NCI-H526 (cell line): Measurements from ENCODE around the gene ANGEL1.

Experiments
- DNase-seq, 2 experiments: peaks; one replicate each; lab custom pipeline; 2025; lab: John Stamatoyannopoulos, UW

The ANGEL1 gene

DNA sequence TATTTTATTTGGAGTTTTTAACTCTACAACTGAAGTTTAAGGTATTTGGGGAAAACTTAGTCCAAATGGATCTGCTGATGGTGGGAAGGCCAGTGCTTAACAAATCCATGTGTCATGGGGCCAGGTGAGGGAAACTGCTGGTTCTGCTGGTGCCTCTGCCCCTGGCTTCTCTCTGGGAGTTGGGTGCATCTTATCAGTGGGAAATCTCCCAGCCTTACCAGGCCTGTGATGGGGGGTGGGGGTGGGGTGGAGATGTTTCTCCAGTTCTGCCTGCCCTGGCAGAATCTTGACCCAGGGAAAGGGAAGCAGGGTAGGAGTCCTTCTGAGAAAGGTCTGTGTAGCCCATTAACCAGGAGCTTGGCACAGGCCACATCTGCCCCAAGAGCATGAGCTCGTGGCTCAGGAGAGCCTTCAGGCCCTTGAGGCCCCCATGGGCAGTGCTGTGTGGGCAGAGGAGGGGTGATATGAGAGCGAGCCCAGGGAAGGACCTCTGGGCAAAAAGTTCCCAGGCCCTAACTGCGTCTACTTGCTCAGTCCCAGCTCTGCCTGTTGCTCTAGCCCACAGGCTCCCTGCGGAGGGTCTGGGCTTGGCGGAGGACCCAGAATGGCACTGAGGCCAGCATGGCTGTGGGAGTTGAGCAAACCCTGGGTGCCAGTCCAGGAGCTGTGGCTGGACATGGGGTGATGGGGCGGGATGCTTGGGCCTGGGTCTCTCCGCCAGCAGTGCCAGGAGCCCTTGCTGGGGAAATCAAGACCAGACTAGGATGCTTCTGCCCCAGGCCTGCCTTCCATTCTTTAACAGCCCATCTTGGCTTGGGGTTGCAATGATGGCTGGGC, 33.2 kb downstream of the ANGEL1 start:
- no peak for DNase-seq

DNA sequence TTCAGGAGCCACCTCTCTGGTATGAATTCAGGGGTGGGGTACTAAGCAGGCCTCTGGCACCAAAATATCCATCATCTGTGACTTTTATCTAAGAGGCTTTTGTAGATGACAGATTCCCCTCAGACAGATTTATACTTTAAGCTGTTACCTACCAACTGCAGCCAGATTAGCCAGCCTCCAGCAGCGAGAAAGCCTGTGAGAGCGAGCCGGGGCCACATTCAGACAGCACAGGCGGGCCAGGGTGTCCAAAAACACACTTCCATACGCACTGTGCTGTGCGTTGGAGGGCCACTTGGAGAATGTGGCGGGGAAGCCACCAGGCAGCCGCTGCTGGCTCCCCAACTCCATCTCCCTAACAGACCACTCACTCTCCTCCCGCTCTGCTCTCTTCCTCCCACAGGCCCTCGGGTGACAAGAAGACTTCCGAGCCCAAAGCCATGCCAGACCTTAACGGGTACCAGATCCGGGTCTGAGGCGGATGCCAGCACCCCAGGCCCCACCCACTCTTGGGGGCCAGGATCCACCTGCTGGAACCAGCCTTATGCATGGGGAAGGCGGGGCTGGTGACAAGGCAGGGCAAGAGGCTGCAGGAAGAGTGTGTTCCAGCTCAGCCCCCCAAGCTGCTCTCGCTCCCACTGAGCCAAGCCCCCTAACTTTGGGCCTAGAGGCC, 34.0 kb downstream of the ANGEL1 start:
- DNase-seq, result no peak

DNA sequence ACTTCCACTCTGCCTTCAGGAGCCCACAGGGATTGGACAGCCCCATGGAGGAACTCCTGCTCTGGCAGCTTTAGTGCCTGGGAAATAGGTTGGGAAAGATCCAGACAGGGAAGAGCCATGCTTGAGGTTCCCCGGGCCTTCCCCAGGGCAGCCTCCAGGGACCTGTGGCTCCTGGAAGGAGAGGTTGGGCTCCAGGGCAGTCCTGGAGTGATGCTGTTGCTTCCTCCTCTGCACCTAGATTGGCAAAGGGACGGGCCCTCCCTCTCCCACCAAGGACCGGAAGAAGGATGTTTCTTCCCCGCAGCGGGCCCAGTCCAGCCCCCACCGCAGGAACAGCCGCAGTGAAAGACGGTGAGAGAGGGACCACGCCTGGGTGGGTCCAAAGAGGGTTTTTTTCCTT, 35.0 kb downstream of the ANGEL1 start:
- DNase-seq, result no peak

DNA sequence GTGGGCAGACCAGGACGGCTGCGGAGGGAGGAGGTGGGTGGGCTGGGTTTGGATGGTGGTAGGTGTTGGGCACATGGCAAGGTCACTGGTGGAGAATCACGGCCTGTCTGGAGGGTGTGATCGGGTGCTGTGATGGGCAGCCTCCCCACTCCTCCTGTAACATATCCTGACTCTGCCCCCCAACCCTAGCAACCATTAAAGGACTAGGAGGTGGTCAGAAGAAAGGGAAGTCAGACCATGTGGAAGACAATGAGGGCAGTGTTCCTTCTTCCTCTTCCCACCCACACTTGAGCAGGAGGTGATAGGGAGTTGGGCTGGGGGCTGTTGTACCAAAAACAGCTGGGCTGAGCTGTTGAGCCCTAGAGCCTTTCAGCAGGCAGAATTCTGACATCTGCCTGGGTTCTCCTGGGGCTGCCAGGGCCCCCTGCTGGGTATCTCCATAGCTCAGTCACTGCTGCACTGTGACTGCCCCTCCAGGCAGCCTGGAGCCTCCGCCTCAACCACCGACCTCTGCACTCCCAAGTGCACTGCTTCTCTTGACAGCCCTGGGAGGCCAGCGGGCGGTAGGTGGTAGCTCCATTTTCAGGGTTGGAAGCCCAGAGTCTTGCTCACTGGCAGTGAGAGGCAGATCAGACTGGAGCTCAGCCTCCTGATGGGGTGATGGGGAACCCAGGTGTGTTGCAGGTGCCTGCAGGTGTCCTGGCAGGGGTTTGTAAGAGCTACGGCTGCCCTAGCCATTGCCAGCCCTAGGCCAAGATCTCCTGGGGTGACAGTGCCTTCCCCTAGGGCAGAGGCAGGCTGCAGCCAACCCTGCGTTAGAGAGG, 36.0 kb downstream of the ANGEL1 start:
- DNase-seq, result peak in 1 of 2 experiments; percentile 18

DNA sequence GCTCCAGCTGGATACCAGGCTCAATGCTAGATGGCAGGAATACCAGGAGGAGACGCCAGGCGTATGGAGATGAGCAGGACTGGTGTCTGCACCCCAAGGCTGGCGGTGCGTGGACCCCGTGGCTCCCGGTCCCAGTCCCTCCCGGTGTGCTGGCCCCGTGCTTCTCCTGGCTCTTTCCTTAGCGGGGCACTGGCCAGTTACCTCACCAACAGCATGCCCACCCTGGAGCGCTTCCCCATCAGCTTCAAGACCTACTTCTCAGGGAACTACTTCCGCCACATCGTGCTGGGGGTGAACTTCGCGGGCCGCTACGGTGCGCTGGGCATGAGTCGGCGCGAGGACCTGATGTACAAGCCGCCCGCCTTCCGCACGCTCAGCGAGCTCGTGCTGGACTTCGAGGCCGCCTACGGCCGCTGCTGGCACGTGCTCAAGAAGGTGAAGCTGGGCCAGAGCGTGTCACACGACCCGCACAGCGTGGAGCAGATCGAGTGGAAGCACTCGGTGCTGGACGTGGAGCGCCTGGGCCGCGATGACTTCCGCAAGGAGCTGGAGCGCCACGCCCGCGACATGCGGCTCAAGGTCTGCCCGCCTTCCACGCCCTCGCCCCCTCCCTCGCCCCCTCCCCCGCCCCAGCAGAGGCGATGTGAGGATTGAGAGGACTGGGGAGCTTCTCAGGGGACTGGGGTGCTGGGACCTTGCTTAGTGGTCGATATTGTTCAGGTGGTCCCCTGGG, 36.8 kb downstream of the ANGEL1 start:
- no peak for DNase-seq

DNA sequence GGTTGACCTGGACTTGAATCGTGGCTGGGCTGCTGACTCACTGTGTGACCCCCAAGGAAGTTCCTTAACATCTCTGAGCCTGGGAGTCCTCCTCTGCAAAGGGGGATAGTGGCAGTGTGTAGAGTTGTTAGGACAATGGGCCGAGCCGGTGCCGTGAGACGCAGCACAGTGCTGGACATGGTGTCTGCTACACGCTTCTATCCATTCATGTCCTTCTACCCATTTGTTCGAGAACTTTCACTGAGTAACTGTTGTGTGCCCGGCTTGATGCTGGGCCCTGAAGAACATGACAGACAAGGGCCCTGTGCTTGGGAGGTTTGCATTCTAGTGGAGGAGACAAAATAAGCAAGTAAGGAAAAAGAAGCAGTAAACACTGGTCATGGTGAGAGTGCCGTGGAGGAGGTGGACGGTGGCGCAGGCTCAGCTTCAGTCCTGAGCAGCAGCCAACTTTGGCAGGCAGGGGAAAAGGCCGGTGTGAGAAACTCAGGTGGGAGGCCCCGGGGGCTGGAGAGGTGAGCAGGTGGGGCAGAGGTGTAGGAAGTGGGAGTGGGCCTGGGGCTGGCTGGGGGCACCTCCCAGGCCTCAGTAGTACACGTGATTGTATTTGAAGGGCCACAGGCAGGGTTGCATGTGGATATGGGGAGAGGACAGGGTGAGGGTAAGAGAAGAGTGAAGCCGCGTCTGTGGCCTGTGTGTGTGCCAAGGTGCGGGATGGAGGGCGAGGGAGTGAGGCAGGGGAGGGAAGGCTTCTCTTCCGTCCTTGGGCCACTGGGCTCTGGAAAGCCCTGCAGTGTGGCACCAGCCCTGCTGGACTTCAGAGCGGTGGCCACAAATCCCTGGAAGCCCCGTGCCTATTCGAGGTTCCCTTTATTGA, 37.6 kb downstream of the ANGEL1 start:
- no peak for DNase-seq

DNA sequence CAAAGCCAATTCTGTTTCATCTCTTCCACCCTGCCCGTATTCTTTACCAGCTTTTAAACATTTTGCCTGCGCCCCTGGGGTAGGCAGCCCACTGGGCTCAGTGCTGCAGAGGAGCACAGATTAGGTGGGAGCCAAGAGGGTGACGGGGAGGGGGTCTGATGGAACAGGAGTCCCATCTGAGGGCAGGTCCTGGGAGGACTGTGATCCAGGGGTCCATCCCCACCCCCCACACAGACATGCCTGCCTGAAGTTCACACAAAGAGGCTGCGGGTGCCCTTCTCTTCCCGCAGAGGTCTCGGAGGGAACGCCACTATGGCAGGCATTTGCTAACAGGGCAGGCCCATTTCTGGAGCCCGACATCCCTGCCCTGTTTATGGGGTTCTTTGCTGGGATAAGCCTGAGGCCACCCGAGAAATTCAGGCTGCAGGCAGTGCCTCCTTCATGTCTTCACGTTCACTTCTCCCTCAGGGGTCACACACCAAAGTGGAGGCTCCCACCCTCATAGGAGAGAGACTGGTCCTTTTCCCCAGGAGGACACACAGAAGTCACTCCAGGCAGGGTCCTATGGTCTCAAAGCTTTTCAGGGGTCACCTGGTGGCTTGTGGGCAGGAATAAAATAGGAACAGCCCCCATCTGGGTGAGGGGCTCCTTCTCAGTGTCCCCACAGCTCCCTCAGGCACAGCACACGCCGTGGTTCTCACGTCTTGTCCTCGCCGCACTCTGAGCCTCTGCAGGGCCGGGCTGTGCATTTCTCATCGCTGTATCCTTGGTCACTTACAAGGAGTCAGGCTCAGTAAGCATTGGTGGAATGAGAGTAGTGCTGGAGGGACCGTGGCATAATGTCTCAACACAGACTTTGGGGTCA, 38.5 kb downstream of the ANGEL1 start:
- no peak for DNase-seq

DNA sequence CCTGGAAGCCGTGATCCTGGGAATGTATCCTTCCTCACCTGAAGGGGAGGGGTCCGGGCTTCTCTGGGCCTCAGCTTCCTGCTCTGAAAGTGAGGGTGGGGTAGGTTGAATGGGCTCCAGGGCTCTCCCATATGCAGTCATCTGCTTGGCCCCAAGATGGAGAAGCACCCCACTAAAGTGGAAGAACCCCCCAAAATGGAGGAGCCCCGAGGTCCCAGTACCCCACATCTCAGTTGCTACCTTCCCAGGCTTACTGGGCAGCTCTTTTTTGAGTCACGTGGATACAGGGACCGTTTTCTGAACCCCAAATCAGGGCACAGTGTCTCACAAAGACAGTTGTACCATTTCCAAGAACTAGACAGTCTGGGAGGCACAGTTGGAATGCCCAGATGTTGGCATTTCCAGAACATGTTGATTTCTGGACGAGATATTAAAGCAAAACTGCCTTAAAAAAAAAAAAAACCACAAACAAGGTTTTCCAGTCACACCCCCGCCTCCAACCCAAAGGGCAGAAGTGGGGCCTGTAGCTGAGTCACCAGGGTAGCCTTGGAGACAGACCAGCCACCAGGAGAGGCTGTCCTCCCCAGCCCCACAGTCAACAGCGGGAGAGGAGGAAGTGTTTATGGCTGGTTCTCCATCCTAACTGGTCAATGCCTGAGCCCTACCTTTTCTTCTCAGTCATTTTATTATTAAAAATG, 39.3 kb downstream of the ANGEL1 start:
- DNase-seq, result no peak

DNA sequence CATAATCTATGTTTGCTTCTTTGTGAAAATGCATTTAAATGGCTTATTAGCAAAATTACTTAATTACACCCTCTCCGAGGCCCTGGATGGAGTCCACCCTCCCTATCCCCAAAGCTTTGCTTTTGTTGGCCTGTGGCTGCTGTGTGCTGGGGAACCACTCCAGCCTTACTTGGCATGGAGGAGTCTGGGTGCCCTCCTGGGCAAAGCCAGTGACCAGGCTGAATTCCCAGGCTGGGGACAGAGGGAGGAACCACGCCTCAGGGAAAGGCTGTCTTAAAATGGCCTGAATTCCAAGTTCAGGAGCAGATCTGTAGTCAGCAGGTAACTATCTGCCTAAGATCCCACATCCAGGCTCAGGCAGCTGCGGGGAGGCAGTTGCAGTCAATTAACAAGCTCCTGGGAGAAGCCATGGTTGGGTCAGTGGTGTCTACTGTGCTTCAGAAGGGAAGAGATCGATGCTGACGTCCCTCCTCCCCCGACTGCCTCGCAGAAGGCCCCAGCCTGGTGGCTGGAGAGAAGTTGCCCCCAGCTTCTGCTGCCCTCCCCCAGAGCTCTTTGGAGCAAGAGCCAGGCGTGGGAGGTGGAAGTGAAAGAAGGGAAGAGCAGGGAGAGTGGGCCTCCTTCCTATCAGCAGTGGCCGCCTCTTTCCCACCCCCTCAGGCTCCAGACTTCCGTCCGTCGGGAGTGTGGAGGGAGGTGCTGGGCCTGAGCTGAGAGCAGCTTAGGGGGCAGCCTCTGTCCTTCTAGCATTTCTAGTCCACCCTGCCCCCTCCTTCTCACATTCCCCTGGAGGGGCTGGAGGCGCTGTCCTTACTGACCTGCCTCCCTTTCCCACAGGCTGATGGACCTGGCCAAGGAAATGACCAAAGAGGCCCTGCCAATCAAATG, 40.1 kb downstream of the ANGEL1 start:
- no peak for DNase-seq

DNA sequence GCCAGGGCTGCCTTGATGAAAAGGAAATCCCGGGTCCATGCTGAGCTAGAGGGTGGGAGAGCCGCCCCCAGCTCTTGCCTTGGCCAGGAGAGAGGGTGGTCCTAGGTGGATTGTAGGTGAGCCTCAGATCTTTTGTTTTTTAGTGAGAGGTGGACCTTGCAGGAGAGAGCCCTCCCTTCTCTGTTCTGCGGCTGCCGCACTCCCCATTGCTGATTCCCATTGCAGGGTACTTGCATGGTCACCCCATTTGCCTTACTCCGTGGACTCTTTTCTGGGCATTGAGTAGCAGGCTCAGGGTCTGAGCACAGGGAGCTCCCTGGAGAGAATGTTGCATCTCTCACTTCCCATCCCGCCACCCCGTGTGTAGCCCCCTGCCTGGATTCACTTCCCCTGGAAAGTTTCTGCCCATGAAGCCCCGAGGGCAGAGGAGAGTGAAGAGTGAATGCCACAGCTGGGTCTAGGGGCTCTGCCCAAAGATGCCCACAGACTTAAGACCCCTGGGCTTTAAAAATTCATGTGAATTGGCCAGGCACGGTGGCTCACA, 41.2 kb downstream of the ANGEL1 start:
- no peak for DNase-seq

DNA sequence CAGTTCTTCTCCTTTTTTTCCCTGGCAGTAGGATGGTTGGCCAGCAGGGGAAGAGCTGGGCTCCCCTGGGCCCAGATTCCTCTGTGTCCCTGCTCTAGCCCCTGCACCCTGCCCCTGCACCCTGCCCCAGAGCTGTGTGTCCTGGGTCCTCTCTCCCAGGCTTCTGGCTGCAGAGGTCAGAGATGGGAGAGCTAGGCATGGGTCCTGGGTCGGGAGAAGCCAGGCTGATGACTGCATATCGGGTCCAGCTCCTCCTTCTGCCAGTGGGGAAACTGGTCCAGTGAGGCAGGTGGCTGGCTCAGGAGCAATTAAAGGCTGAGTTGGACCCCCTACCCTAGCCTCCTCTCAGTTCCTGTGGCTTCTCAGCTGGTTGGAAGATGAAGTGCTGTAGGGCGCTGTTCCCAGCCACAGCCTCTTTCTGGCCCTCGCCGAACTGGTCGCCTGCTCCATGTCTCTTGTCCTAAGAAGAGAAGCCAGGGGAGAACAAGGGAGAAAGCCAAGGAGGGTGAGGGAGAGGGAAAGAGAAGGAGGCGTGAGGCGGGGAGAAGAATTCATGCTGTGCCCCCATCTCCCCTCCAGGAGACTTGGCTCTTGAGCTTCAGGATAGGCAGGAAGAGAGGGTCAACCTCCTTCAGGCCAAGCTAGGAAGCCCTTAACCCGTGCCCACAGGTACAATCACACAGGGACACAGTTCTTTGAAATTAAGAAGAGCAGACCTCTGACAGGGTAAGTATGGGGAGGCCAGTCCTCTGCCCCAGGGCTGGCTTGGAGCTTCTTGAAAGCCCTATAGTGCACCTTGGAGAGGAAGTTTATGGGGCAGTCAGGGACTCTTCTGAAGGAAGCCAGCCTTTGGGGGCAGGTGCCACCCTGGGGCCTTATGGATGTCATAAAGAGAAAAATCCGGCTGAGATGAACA, 41.9 kb downstream of the ANGEL1 start:
- no peak for DNase-seq

DNA sequence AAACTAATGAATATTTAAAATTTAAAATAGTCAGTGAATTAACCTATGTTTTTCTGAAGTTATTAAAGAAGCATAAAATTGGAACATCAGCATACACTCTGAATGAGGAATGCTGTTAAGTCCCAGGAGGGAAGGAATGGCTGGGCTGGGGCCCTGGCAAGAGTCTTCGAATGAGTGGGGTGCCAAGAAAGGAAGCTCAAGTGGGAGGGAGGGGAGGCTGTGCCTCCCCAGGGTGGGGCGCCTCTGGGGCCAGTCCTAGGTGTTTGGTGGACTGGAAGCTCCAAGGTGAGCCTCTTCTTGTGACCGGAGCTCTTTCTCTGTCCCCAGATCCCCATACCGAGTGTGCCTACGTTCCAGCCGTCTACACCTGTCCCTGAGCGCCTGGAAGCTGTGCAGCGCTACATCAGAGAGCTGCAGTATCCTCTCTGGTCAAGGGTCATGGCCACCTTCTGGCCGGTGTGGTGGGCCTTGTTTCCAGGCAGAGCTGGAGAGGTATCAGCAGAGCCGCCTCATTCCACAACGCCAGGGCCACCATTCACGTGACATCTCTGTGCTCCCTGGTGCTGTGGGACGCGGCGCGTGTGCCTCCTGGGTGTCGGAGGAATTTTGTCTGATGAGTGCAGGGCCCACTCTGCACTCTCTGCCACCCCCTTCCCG, 42.9 kb downstream of the ANGEL1 start:
- DNase-seq, result no peak

DNA sequence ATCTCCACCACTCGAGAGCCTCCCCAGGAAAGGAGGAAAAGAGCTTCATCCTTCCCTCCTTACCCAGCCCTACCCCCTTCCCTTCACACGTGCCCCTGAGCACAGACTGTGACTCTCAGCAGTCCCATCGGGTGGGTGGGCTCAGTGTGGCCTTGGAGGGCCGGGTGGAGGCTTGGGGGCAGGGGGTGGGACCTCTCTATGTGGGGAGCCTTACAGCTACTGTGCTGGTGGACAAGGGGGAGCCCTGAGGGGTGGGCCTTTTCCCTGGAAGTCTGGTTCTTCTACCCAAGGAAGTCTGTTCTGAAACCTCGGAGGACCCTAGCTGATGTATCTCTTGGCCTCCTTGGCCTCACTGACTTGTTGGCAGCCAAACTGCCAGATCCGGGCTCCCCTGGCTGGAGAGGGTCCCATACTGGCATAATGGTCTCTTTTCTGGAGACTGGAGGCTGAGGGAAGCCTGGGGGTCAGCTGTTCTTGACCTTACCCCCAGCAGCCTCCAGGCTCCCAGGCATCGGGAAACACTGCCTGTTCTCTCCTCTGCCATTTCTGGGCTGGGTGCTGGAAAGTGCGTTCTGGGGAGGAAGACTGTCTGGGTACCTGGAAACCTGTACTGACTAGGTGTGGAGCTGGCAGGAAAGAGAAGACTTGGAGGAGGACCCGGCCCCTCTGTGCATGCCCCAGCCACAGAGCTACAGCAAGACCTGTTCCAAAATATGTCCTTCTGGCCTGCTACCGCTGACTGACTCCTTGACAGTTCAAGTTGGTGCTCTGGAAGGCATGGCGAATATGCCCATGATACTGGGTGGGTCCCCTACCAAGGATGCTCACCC, 43.8 kb downstream of the ANGEL1 start:
- DNase-seq, result no peak

DNA sequence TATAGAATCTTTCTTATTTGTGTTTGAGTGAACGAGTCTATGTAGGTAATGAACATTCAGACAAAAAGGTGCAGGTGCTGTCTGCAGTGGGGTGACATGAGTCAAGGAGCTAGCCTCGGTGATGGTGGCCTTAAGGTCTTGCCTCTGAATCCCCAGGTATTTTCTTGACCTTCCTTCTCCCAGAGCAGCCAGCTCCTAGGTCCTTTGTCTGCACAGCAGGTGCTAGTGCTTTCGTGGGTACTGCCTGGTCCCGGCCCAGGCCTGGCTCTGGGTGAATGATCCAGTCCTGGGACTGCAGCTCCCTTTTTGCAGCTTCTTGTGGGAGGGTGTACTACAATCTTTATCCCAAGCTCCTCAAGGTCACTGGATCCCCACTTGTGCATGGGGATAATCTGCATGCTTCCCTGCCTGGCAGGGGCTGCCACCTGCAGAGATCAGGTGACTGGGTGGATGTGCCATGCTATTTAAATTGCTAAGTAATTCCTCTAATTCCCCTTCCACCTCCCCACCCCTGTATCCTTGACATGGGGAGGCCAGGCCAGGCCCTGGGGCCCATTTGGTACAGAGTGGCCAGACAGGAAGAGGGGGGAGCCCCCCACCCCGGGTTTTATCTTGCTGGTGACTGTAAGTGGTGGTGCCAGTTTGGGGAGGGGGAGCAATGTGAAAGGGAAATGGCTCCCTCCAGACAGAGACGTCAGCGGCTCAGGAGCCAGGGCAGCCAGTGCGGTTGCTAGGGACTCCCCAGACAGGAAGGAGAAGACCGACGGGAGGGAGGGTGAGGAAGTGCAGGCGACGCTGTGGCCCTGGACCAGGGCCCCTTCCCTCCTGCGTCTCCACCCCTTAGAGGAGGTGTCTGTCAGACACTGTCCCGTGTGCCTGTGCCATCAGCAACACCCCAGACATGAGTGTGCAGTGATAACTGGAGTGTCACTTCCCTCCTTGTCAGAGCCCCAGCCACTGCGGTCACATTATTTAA, 44.7 kb downstream of the ANGEL1 start:
- peak in 1 of 2 experiments; percentile 47 for DNase-seq
